ENCODE measurements around the gene SPATA31D1.

The SPATA31D1 gene

DNA sequence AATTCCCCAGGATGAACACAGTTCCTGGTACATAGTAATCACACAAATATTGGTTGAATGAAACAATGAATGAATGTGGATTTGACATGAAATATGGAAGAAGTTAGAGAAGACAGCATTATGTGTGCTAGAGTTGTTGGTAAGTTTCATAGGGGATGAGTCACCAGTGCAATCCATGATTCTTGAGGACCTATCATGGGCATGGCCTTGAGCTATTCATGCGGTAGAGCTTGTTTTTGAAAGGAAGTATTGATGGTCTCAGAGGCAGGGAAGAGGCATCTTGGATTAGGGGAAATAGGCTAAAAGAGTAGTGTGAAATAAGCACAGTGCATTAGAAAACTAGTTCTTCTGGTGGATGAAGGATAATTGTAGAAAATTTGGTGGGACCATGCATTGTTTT lies 22.1 kb downstream of the SPATA31D1 start:
- Histone ChIP-seq H3K27me3 (no peaks in the 10 kb centered on the region), H3K27ac (no peak overlapping the region), H3K36me3 (no peaks in the 10 kb centered on the region), H3K9me3 (no peaks in the 10 kb centered on the region), H3K4me3 (ENCODE audit: low read depth in 1 of 2, low read length in 1 of 2) (no peak overlapping the region), H3K4me1 (ENCODE audit: control insufficient read depth in 1 of 2, insufficient read depth in 1 of 2, low read depth in 1 of 2, low read length in 1 of 2) (no peaks in the 10 kb centered on the region)
- TF ChIP-seq, protein P1, sequence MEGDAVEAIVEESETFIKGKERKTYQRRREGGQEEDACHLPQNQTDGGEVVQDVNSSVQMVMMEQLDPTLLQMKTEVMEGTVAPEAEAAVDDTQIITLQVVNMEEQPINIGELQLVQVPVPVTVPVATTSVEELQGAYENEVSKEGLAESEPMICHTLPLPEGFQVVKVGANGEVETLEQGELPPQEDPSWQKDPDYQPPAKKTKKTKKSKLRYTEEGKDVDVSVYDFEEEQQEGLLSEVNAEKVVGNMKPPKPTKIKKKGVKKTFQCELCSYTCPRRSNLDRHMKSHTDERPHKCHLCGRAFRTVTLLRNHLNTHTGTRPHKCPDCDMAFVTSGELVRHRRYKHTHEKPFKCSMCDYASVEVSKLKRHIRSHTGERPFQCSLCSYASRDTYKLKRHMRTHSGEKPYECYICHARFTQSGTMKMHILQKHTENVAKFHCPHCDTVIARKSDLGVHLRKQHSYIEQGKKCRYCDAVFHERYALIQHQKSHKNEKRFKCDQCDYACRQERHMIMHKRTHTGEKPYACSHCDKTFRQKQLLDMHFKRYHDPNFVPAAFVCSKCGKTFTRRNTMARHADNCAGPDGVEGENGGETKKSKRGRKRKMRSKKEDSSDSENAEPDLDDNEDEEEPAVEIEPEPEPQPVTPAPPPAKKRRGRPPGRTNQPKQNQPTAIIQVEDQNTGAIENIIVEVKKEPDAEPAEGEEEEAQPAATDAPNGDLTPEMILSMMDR (IDR thresholded peaks at IDR 0.05), result no peak

- Histone ChIP-seq H3K4me3 (ENCODE audit: low read depth in 1 of 2, low read length in 1 of 2) (no peak overlapping the region), H3K27ac (no peak overlapping the region), H3K4me1 (ENCODE audit: control insufficient read depth in 1 of 2, insufficient read depth in 1 of 2, low read depth in 1 of 2, low read length in 1 of 2) (no peaks in the 10 kb centered on the region), H3K9me3 (no peaks in the 10 kb centered on the region), H3K27me3 (no peaks in the 10 kb centered on the region), H3K36me3 (no peaks in the 10 kb centered on the region)
- TF ChIP-seq, protein P1 (IDR thresholded peaks at IDR 0.05), result no peak
These were observed 22.6 kb downstream of the SPATA31D1 start for GRCh38 chr9:82011133-82011532.

DNA sequence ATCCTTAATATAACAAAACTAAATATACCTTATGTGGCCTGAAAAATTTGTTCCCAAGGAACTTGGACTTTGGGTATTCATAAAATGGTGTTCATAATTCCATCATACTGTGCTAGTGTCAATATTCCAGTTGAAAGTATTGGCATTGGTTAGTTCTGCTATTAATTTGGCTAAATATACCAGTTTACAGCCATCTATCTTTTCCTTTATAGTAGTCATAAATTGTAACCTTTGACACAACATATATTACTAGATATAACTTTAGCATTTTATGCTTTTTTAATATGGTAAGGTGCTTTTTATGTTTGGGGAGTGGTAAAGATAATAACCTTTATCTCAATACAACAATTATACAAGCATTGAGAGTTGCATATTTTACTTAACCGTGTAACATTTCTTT lies 23.7 kb downstream of the SPATA31D1 start:
- no peaks in the 10 kb centered on the region for H3K36me3 ChIP-seq
- TF ChIP-seq, protein P1 (IDR thresholded peaks at IDR 0.05), result no peak

DNA sequence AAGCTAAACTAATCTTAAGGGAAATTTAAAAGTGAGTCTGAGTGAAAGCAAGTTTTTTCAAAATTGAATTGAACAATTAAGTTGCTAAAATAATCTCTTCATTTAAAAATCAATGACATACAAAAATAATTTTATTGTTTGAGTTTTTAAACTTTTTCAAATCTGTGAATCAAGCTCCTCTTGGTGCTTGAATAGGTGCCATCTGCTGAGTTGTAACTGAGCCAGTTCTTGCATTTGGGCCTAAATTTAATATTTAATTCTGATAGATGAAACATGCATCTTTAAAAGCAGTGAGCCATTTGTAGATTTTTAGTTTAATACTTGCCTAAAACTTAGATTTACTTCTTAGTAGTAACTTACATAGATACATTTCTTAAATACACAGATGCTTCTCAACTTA lies 31.8 kb downstream of the SPATA31D1 start:
- no peaks in the 10 kb centered on the region for H3K4me1 ChIP-seq (ENCODE audit: control insufficient read depth in 1 of 2, insufficient read depth in 1 of 2, low read depth in 1 of 2, low read length in 1 of 2)
- TF ChIP-seq, protein P1 (IDR thresholded peaks at IDR 0.05), result no peak
- no peaks in the 10 kb centered on the region for H3K36me3 ChIP-seq
- no peaks in the 10 kb centered on the region for H3K9me3 ChIP-seq
- H3K27me3 ChIP-seq, result no peaks in the 10 kb centered on the region
- no peak overlapping the region for H3K4me3 ChIP-seq (ENCODE audit: low read depth in 1 of 2, low read length in 1 of 2)
- H3K27ac ChIP-seq, result no peak overlapping the region

More for the DNA sequence above, 23.7 kb downstream of the SPATA31D1 start:
- H3K4me3 ChIP-seq (ENCODE audit: low read depth in 1 of 2, low read length in 1 of 2), result no peak overlapping the region
- H3K27ac ChIP-seq, result no peak overlapping the region
- H3K27me3 ChIP-seq, result no peaks in the 10 kb centered on the region
- H3K9me3 ChIP-seq, result no peaks in the 10 kb centered on the region
- no peaks in the 10 kb centered on the region for H3K4me1 ChIP-seq (ENCODE audit: control insufficient read depth in 1 of 2, insufficient read depth in 1 of 2, low read depth in 1 of 2, low read length in 1 of 2)

- H3K27ac ChIP-seq, result no peak overlapping the region
- TF ChIP-seq, protein P1 (IDR thresholded peaks at IDR 0.05), result no peak
- no peaks in the 10 kb centered on the region for H3K4me1 ChIP-seq (ENCODE audit: control insufficient read depth in 1 of 2, insufficient read depth in 1 of 2, low read depth in 1 of 2, low read length in 1 of 2)
- no peaks in the 10 kb centered on the region for H3K27me3 ChIP-seq
- H3K4me3 ChIP-seq (ENCODE audit: low read depth in 1 of 2, low read length in 1 of 2), result no peak overlapping the region
- no peaks in the 10 kb centered on the region for H3K9me3 ChIP-seq
- H3K36me3 ChIP-seq, result no peaks in the 10 kb centered on the region
These were observed 32.6 kb downstream of the SPATA31D1 start for GRCh38 chr9:82021198-82021597.

DNA sequence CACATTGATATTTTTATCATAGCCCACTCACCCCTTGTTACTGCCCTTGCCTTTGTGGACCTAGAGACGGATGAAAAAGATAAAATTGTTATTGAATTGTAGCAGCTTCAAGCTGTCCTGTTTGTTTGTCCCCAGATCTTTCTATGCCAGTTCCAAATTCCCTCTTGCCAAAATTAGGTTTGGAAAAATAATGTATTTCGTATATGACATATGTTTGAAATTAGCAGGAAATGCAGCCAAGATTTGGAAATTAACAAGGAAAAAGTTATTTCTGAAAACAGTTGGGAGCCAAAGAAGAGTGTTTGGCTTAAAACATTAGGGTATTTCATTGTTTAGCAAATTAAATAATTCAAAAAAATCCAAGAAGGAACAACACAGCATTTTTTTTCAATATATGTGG lies 33.5 kb downstream of the SPATA31D1 start:
- no peaks in the 10 kb centered on the region for H3K36me3 ChIP-seq
- no peaks in the 10 kb centered on the region for H3K27me3 ChIP-seq
- no peaks in the 10 kb centered on the region for H3K9me3 ChIP-seq
- H3K4me1 ChIP-seq (ENCODE audit: control insufficient read depth in 1 of 2, insufficient read depth in 1 of 2, low read depth in 1 of 2, low read length in 1 of 2), result no peaks in the 10 kb centered on the region
- H3K27ac ChIP-seq, result no peak overlapping the region
- H3K4me3 ChIP-seq (ENCODE audit: low read depth in 1 of 2, low read length in 1 of 2), result no peak overlapping the region
- TF ChIP-seq, protein P1 (IDR thresholded peaks at IDR 0.05), result no peak

Data from neutrophil (primary cell).